Urothelium cell line (cell line): ENCODE results near the gene SPINK9.

ENCODE experiments used
- DNase-seq: peaks from one replicate; pipeline ENCODE4 v3.0.0; 2011; ENCODE audit warnings: low spot score, mixed read lengths
- FAIRE-seq: peaks from 2 replicates; lab custom pipeline; 2011; peaks lifted over from hg19 to GRCh38; lab: Jason Lieb, UNC

SPINK9 gene

GRCh38 chr5:148364343-148364742, 29.0 kb downstream of the SPINK9 start:
- FAIRE-seq (no peak), DNase-seq (no peak)

GRCh38 chr5:148368299-148368698, 32.9 kb downstream of the SPINK9 start:
- DNase-seq (no peak), FAIRE-seq (no peak)

GRCh38 chr5:148372166-148372725, 36.9 kb downstream of the SPINK9 start:
- DNase-seq (no peak), FAIRE-seq (no peak)

GRCh38 chr5:148372893-148373292, 37.5 kb downstream of the SPINK9 start:
- FAIRE-seq = no peak
- DNase-seq = no peak

GRCh38 chr5:148374690-148375360, 39.5 kb downstream of the SPINK9 start:
- DNase-seq = peak; percentile 67
- no peak for FAIRE-seq

GRCh38 chr5:148376198-148376597, 40.8 kb downstream of the SPINK9 start:
- FAIRE-seq (no peak), DNase-seq (no peak)

GRCh38 chr5:148378670-148379069, 43.3 kb downstream of the SPINK9 start:
- DNase-seq (no peak), FAIRE-seq (no peak)

- FAIRE-seq = no peak
- no peak for DNase-seq
These were observed 44.0 kb downstream of the SPINK9 start for GRCh38 chr5:148379340-148379739.

GRCh38 chr5:148381906-148382305, 46.5 kb downstream of the SPINK9 start:
- no peak for FAIRE-seq

GRCh38 chr5:148382961-148383360, 47.6 kb downstream of the SPINK9 start:
- FAIRE-seq = no peak

More at GRCh38 chr5:148381906-148382305, 46.5 kb downstream of the SPINK9 start:
- DNase-seq = peak; percentile 22

GRCh38 chr5:148383564-148384379, 48.4 kb downstream of the SPINK9 start, which contains the start of gene FBXO38:
Gene FBXO38, plus strand, starts transcription at chr5:148383958. Its CDS starts 10,819 bp downstream, at chr5:148394777.
- peak; percentile 78 for FAIRE-seq
- peak; percentile 95 for DNase-seq

More at GRCh38 chr5:148382961-148383360, 47.6 kb downstream of the SPINK9 start:
- DNase-seq = peak; percentile 3

GRCh38 chr5:148384380-148384737, 49.0 kb downstream of the SPINK9 start:
- DNase-seq = peak; percentile 11
- FAIRE-seq = no peak

- no peak for DNase-seq
- FAIRE-seq = no peak
These were observed 49.7 kb downstream of the SPINK9 start for GRCh38 chr5:148385094-148385493.

GRCh38 chr5:148386041-148386440, 50.7 kb downstream of the SPINK9 start:
- no peak for DNase-seq
- no peak for FAIRE-seq

GRCh38 chr5:148387325-148387724, 52.0 kb downstream of the SPINK9 start:
- DNase-seq (no peak), FAIRE-seq (no peak)

GRCh38 chr5:148388696-148389095, 53.3 kb downstream of the SPINK9 start:
- DNase-seq (no peak), FAIRE-seq (no peak)
